Measurements from ENCODE around the gene MUC4.

MUC4 gene

DNA sequence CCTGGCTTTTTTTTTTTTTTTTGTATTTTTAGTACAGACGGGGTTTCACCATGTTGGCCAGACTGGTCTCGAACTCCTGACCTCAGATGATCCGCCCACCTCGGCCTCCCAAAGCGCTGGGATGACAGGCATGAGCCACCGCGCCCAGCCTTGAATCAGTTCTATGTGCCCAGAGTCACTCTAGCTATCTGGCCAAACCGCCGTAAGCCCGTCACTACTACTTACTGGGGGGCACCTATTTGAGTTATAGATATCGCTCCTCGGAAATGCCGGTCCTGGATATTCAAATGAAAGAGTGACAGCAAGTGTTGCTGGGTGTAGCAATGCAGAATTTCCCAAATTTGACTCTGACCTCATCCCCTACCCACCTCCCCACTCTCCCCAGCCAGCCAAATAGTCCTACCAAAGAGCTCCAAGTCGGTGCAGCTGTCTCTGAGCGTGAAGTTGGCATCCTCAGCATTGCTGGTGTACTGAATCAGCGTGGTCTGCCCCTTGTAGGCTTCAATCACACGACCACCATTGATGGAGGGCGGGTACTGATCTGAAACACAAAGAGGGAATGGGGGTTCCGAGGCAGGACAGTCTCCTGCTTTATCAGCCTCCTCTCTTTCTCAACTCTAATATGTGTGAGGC lies 52.9 kb downstream of the MUC4 start:
- H3K4me3 ChIP-seq (replicated peaks; ENCODE audit: low read depth, low read length) = no peak overlapping the region
- TF ChIP-seq, protein P1, sequence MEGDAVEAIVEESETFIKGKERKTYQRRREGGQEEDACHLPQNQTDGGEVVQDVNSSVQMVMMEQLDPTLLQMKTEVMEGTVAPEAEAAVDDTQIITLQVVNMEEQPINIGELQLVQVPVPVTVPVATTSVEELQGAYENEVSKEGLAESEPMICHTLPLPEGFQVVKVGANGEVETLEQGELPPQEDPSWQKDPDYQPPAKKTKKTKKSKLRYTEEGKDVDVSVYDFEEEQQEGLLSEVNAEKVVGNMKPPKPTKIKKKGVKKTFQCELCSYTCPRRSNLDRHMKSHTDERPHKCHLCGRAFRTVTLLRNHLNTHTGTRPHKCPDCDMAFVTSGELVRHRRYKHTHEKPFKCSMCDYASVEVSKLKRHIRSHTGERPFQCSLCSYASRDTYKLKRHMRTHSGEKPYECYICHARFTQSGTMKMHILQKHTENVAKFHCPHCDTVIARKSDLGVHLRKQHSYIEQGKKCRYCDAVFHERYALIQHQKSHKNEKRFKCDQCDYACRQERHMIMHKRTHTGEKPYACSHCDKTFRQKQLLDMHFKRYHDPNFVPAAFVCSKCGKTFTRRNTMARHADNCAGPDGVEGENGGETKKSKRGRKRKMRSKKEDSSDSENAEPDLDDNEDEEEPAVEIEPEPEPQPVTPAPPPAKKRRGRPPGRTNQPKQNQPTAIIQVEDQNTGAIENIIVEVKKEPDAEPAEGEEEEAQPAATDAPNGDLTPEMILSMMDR (IDR thresholded peaks at IDR 0.05; ENCODE audit: low read depth, low read length, missing control alignments) = no peak
- no peak for DNase-seq (ENCODE audit: extremely low read depth, low read depth)

DNA sequence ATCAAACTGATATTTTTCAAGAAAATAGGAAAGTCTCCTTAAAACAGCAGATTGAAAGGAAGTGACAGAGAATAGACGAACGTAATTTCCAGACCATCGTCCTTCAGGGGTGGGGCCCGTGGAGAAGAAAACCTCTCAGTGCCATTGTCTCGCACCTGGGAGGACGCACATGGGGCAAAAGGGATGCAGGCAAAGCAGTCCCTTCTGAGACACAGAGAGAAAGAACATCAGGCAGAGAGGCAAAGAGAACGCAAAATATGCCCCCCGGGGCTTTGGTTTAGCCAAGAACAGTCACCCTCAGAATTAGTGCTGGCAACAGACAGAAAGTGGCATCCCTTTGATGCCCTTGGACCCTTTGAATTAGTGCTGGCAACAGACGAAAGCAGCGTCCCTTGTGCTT lies 53.9 kb downstream of the MUC4 start:
- no peak overlapping the region for H3K4me3 ChIP-seq (replicated peaks; ENCODE audit: low read depth, low read length)
- no peak for DNase-seq (ENCODE audit: extremely low read depth, low read depth)
- TF ChIP-seq, protein P1 (IDR thresholded peaks at IDR 0.05; ENCODE audit: low read depth, low read length, missing control alignments) = no peak

DNA sequence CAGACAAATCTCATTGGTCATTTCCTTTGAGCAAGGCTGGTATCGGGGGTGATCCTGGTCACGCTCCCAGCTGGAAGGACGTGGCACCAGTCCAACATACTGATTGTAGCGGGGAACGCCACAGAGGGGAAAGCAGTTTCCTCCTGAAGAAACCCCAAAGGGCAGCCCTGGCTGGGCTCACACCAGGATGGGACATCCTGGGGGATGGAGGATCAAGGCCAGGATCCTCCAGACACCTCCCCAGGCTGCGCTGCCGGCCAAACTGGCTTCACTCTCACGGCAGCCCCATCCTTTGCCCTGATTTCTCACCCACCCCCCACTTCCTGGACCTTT lies 54.3 kb downstream of the MUC4 start:
- TF ChIP-seq, protein P1 (IDR thresholded peaks at IDR 0.05; ENCODE audit: low read depth, low read length, missing control alignments) = no peak
- DNase-seq (ENCODE audit: extremely low read depth, low read depth) = no peak
- no peak overlapping the region for H3K4me3 ChIP-seq (replicated peaks; ENCODE audit: low read depth, low read length)

DNA sequence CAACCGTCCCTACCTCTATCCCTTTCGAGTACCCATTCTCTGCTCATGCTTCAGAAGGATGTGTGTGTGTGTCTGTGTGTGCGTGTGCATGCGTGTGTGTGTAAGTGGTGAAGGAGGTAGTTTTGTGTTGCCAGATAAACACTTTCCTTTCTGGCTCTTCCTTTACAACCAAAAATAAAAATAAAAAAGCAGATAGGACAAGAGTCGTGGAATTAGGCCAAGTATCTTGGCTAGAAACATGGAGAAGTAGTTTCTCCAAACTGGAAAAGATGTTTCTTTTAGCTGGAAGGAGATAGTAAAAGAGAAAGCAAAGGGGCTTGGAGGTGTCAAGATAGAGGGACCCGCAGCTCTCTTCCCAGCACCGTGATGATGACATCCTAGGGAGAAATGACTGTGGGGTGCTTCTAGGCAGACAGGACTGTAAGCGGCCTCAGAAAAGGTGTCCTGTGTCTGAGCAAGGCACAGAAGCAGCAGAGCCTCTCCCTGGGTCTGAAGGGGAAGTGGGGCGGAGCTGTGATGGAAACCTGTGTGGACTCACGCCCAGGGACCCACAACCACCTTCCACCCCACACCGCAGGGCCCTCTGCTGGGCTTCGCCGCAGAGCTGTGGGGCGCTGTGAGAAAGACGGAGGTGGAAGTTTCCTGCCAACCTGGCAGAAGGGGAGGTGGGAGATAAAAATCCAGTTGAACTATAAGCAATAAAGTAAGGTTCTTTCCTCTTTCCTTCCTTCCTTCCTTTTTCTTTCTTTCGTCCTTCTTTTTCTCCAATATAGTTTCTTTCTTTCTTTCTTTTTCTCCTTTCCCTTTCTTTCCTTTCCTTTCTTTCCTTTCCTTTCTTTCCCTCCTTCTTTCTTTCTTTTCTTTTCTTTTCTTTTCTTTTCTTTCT lies 55.7 kb downstream of the MUC4 start:
- no peak for DNase-seq (ENCODE audit: extremely low read depth, low read depth)
- TF ChIP-seq, protein P1 (IDR thresholded peaks at IDR 0.05; ENCODE audit: low read depth, low read length, missing control alignments) = no peak
- H3K4me3 ChIP-seq (replicated peaks; ENCODE audit: low read depth, low read length) = no peak overlapping the region

DNA sequence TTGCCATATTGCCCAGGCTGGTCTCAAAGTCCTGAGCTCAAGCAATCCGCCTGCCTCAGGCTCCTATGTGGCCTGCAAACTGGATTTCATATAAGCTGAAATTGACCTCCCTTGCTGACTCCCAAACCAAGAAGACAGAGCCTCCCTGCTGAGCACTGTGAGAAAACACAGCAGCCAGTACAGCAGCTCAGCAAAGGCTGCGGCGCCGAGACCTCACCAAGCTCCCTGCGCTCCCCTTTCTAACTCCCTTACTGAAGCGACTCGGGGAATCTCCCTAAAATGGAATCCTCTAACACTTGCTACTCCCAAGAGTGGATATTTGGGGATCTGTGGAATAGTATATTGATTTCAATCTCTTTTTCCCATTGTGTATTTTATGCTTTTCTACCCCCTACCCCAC lies 56.3 kb downstream of the MUC4 start:
- no peak for DNase-seq (ENCODE audit: extremely low read depth, low read depth)
- TF ChIP-seq, protein P1 (IDR thresholded peaks at IDR 0.05; ENCODE audit: low read depth, low read length, missing control alignments) = no peak
- no peak overlapping the region for H3K4me3 ChIP-seq (replicated peaks; ENCODE audit: low read depth, low read length)

DNA sequence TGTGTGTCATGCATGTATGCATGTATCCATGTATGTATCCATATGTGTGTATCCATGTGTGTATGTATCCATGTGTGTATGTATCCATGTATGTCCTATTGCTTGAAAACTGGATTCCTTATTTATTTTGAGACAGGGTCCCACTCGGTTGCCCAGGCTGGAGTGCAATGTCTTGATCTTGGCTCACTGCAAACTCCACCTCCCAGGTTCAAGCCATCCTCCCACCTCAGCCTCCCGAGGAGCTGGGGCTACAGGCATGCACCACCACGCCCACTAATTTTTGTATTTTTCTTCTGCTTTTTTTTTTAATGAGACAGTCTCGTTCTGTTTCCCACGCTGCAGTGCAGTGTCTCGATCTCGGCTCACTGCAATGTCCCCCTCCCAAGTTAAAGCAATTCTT lies 56.8 kb downstream of the MUC4 start:
- no peak overlapping the region for H3K4me3 ChIP-seq (replicated peaks; ENCODE audit: low read depth, low read length)
- no peak for DNase-seq (ENCODE audit: extremely low read depth, low read depth)
- TF ChIP-seq, protein P1 (IDR thresholded peaks at IDR 0.05; ENCODE audit: low read depth, low read length, missing control alignments) = no peak
